K562 treated with DMSO at 1 percent for 48 hours (cell line): Measurements from ENCODE around the gene TMC1. TPM values are rescaled to one million over a fixed set of nuclear protein-coding genes. Genes with fewer than 3 reads are reported as not detected.

ENCODE experiments used
- total RNA-seq: library from RNA; unstranded; fragments of 300-600 nt; gene quantifications from 2 replicates; pipeline ENCODE4 v1.2.3, GENCODE V29; 2022; ENCODE audit warnings: low replicate concordance; ENCODE audit errors: extremely low read depth

TMC1 gene
- not detected in 2 replicates for total RNA-seq

GRCh38 chr9:72521416-72521815, at the start of gene TMC1:
Gene TMC1 (plus strand): TSS chr9:72521608. CDS start chr9:72648649, 127,041 bp downstream.

Other genes with a start within 250 kb of the TMC1 start
- gene ZFAND5, start 156.4 kb upstream of the TMC1 start, total RNA-seq = not detected in 2 replicates